OCI-LY7 (cell line): ENCODE results near the gene NACAD. TPM values are rescaled to one million over a fixed set of nuclear protein-coding genes. Genes with fewer than 3 reads are reported as not detected.

ENCODE experiments used
- BruUV-seq: library from RNA; stranded (reverse); fragments of 400-500 nt; replicated peaks from 2 replicates; lab custom pipeline; 2021; lab: Mats Ljungman, UMichigan
- CTCF ChIA-PET: fragments of 300-600 bp; sonication (Branson Sonifier 250); formaldehyde crosslinking; loops from one replicate; lab custom pipeline; 2022; ENCODE audit warnings: antibody characterized with exemption; ENCODE audit not compliant: unreplicated experiment; lab: Charles Lee
- POLR2A ChIA-PET: fragments of 300-600 bp; sonication (Branson Sonifier 250); formaldehyde crosslinking; loops from one replicate; lab custom pipeline; 2022; ENCODE audit warnings: antibody characterized with exemption; lab: Charles Lee
- DNase-seq: peaks from one replicate; pipeline ENCODE4 v3.0.0-alpha.2; 2015; ENCODE audit warnings: low spot score
- H2AFZ ChIP-seq: fragments of 200-600 bp; sonication (generic), shearing (Covaris generic); 2 replicates; pipeline ENCODE4 v1.6.1; 2014; ENCODE audit warnings: mild to moderate bottlenecking, antibody characterized with exemption, low read length, moderate library complexity
- H3K27ac ChIP-seq: fragments of 200-600 bp; sonication (generic); 2 replicates; pipeline ENCODE4 v1.5.1; 2014; ENCODE audit warnings: mixed run types, low read depth, mild to moderate bottlenecking, moderate library complexity, low read length, inconsistent platforms; ENCODE audit not compliant: poor library complexity, severe bottlenecking
- H3K36me3 ChIP-seq: fragments of 200-600 bp; sonication (generic); 2 replicates; pipeline ENCODE4 v1.6.1; 2014; ENCODE audit warnings: mild to moderate bottlenecking, antibody characterized with exemption, low read length, moderate library complexity, mixed read lengths; ENCODE audit not compliant: insufficient read depth
- H3K4me1 ChIP-seq: fragments of 200-600 bp; sonication (generic); 2 replicates; pipeline ENCODE4 v1.5.1; 2014; ENCODE audit warnings: mild to moderate bottlenecking, low read length; ENCODE audit not compliant: insufficient read depth, poor library complexity, severe bottlenecking
- H3K4me2 ChIP-seq: fragments of 200-600 bp; sonication (generic); 2 replicates; pipeline ENCODE4 v1.6.1; 2014; ENCODE audit warnings: mild to moderate bottlenecking, low read length
- H3K4me3 ChIP-seq: fragments of 200-600 bp; sonication (generic); 2 replicates; pipeline ENCODE4 v1.5.1; 2014; ENCODE audit warnings: mild to moderate bottlenecking, low read depth, low read length; ENCODE audit not compliant: poor library complexity, severe bottlenecking
- H3K79me2 ChIP-seq: fragments of 200-600 bp; sonication (generic); 2 replicates; pipeline ENCODE4 v1.6.1; 2016; ENCODE audit warnings: low read depth, mild to moderate bottlenecking, low read length, moderate library complexity, mixed read lengths; ENCODE audit not compliant: insufficient read depth
- H3K9me2 ChIP-seq: fragments of 200-600 bp; sonication (generic); 2 replicates; pipeline ENCODE4 v1.6.1; 2016; ENCODE audit warnings: mild to moderate bottlenecking, low read length, mixed read lengths; ENCODE audit not compliant: insufficient read depth
- H3K9me3 ChIP-seq: fragments of 200-600 bp; sonication (generic); 2 replicates; pipeline ENCODE4 v1.6.1; 2014; ENCODE audit warnings: mild to moderate bottlenecking, mixed run types, low read length, mixed read lengths
- H4K20me1 ChIP-seq: fragments of 200-600 bp; sonication (generic); 2 replicates; pipeline ENCODE4 v1.6.1; 2014; ENCODE audit warnings: mild to moderate bottlenecking, antibody characterized with exemption, low read length, moderate library complexity, mixed read lengths; ENCODE audit not compliant: insufficient read depth
- EZH2phosphoT487 ChIP-seq: fragments of 200-600 bp; sonication (generic); IDR thresholded peaks from 2 replicates; pipeline ENCODE4 v1.6.1; 2018; ENCODE audit warnings: low read depth, borderline replicate concordance, mild to moderate bottlenecking, mixed run types, antibody characterized with exemption, low read length, moderate library complexity, mixed read lengths
- intact Hi-C: fragments of 100-400 bp; cut with micrococcal nuclease; formaldehyde crosslinking; loops from one replicate; pipeline ENCODE4 v1.10.0; 2022; ENCODE audit not compliant: unreplicated experiment
- total RNA-seq, 2 experiments: library from RNA; depleted of rRNA in 1 of 2; stranded (reverse); fragments of >200 nt in 1 of 2; shearing (Covaris generic) in 1 of 2; gene quantifications; 2 replicates each; pipeline ENCODE4 v1.2.3, GENCODE V29; 2014 to 2022
- TF ChIP-seq, protein P1 (sequence below): fragments of 200-600 bp; sonication (generic); conservative IDR thresholded peaks from 2 replicates; pipeline ENCODE4 v1.5.1; 2014; ENCODE audit warnings: mild to moderate bottlenecking, antibody characterized with exemption, low read length, moderate library complexity, mixed read lengths

NACAD gene
- total RNA-seq, 2 experiments from 2014 or later: not detected

DNA sequence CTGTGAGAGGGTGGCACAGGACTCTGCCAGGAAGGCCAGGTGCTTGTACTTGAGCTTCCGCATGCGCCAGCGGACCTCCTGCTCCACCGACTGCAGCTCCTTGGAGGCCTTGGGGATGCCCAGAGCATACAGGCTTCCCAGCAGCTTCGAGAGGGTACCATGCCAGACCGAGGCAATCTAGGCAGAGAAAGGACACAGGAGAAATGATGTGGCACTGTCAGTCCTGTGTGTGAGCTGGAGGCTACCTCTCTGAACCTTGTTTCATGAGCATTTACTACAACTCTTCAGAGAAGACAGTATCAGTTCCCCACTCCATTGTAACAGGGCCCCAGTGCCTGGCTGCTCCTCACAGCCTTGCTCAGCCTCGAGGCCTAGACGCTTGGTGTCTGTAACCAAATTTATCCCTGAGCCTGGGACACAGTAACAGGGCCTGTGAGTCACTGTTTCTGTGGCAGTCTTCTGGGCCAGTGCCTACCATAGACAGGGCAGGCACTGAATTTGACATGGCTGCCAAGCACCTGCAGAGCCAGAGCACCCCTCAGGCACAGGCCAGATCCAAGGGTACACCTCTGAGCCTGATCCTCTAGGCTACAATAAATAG, 16.9 kb upstream of the NACAD start:
- intact Hi-C loops: no loop called here
- H3K4me1 ChIP-seq: peaks cover 30% of the 10 kb centered on the region
- H3K27ac ChIP-seq: no peak overlapping the region
- POLR2A ChIA-PET: no interaction called here
- H2AFZ ChIP-seq: no peak overlapping the region
- H3K36me3 ChIP-seq: peaks cover 95% of the 10 kb centered on the region
- no peaks in the 10 kb centered on the region for H3K9me2 ChIP-seq
- H3K9me3 ChIP-seq: no peaks in the 10 kb centered on the region
- peaks cover 47% of the 10 kb centered on the region for H3K79me2 ChIP-seq
- H3K4me2 ChIP-seq: no peak overlapping the region
- H4K20me1 ChIP-seq: peaks cover 27% of the 10 kb centered on the region
- CTCF ChIA-PET: no interaction called here
- DNase-seq: no peak
- no peak overlapping the region for H3K4me3 ChIP-seq
- no peak for TF ChIP-seq EZH2phosphoT487
- TF ChIP-seq, protein P1, sequence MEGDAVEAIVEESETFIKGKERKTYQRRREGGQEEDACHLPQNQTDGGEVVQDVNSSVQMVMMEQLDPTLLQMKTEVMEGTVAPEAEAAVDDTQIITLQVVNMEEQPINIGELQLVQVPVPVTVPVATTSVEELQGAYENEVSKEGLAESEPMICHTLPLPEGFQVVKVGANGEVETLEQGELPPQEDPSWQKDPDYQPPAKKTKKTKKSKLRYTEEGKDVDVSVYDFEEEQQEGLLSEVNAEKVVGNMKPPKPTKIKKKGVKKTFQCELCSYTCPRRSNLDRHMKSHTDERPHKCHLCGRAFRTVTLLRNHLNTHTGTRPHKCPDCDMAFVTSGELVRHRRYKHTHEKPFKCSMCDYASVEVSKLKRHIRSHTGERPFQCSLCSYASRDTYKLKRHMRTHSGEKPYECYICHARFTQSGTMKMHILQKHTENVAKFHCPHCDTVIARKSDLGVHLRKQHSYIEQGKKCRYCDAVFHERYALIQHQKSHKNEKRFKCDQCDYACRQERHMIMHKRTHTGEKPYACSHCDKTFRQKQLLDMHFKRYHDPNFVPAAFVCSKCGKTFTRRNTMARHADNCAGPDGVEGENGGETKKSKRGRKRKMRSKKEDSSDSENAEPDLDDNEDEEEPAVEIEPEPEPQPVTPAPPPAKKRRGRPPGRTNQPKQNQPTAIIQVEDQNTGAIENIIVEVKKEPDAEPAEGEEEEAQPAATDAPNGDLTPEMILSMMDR: no peak
- BruUV-seq: no TSS peak

DNA sequence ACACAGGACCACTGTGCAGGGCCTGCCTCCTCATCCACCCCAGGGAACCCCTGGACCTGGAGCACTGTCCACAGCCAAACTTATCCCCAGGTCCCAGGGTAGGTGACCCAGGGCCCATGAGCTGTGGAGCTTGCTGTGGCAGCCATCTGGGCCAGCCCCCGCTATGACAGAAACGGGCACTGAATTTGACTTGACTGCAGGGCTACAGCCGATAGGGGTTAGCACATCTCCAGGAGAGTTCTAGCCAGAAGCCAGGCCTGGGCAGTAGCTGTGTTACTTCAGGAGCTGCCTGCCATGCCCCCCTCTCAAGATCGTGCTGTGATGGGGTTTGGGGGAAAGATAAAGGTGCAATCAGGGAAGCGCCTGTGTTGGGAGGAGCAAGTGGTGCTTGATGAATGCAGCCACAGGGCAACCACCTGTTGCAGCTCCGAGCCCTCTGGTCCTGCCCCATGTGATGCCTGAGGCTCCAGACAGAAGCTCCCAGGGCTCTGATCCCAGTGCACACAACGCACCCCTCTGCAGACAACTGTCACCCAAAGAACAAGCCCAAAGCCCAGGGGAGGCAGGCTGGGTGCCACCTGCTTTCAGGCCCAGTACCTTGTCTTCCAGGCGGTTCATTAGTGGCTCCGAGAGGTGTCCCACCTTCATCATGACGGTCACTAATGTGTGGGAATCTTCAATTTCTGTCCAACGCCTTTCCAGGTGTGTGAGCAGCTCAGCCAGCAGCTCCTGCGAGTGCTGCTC, 16.2 kb upstream of the NACAD start:
- Histone ChIP-seq H4K20me1 (peaks cover 26% of the 10 kb centered on the region), H3K27ac (no peak overlapping the region), H3K9me2 (no peaks in the 10 kb centered on the region), H3K79me2 (peaks cover 40% of the 10 kb centered on the region), H3K9me3 (no peaks in the 10 kb centered on the region), H3K4me3 (no peak overlapping the region), H3K4me2 (no peak overlapping the region), H2AFZ (no peak overlapping the region), H3K4me1 (peaks cover 27% of the 10 kb centered on the region), H3K36me3 (peaks cover 99% of the 10 kb centered on the region)
- intact Hi-C loops: no loop called here
- TF ChIP-seq, protein P1: no peak
- TF ChIP-seq EZH2phosphoT487: no peak
- no TSS peak for BruUV-seq
- ChIA-PET CTCF (interaction anchor here (0.5 kb wide), 1 partner anchor 26 kb away, joined by 3 read pairs; no protein-coding TSS in a partner anchor), POLR2A (no interaction called here)
- no peak for DNase-seq
